K562 (cell line): Measurements from ENCODE around the gene TRIM27. TPM values are rescaled to one million over a fixed set of nuclear protein-coding genes. Genes with fewer than 3 reads are reported as not detected.

Experiments used
- ARID1B ChIP-seq: fragments of 450-650 bp; IDR thresholded peaks from 2 replicates; pipeline ENCODE4 v1.6.1; 2016; ENCODE audit warnings: antibody characterized with exemption, mild to moderate bottlenecking, inconsistent platforms
- BRD9 ChIP-seq: fragments of 450-650 bp; IDR thresholded peaks from 2 replicates; pipeline ENCODE4 v1.6.1; 2018; ENCODE audit warnings: low read depth; ENCODE audit not compliant: partially characterized antibody
- CBX8 ChIP-seq: fragments of 200-600 bp; sonication (generic); IDR thresholded peaks from 2 replicates; pipeline ENCODE4 v1.6.1; 2012; ENCODE audit warnings: borderline replicate concordance, mixed run types, low read depth, mild to moderate bottlenecking, moderate library complexity, mixed read lengths, low read length, control low read depth, inconsistent platforms; ENCODE audit not compliant: poor library complexity, severe bottlenecking; ENCODE audit errors: extremely low read depth
- CREB1 ChIP-seq, 2 experiments: sonication (generic) in 1 of 2; formaldehyde crosslinking in 1 of 2; IDR thresholded peaks; 2 replicates each; pipeline versions ENCODE4 v1.6.1 to v1.8.0; 2012 to 2022; ENCODE audit warnings: inconsistent platforms in 1 of 2, mild to moderate bottlenecking in 1 of 2, missing genetic modification reagents in 1 of 2, moderate library complexity in 1 of 2
- DACH1 ChIP-seq: fragments of 450-650 bp; IDR thresholded peaks from 2 replicates; pipeline ENCODE4 v1.6.1; 2018; ENCODE audit not compliant: partially characterized antibody
- ETV1 ChIP-seq: fragments of 450-650 bp; conservative IDR thresholded peaks from 2 replicates; pipeline ENCODE4 v1.6.1; 2016; ENCODE audit warnings: missing genetic modification characterization, control low read depth, low read depth, missing compliant biosample characterization
- ETV6 ChIP-seq, 3 experiments: fragments of 150-350 bp in 1 of 3; sonication (generic) in 1 of 3; formaldehyde crosslinking in 1 of 3; IDR thresholded peaks; 2 replicates each; pipeline versions ENCODE4 v1.6.1 to v1.8.0; 2014 to 2022; ENCODE audit warnings: borderline replicate concordance in 2 of 3, low read depth in 2 of 3, antibody characterized with exemption in 1 of 3, low read length in 1 of 3, mild to moderate bottlenecking in 1 of 3, missing genetic modification reagents in 1 of 3
- FOXM1 ChIP-seq, 2 experiments: fragments of 450-650 bp in 1 of 2; sonication (generic) in 1 of 2; formaldehyde crosslinking in 1 of 2; IDR thresholded peaks; 2 replicates each; pipeline versions ENCODE4 v1.6.1 to v1.9.0; 2017 to 2022; ENCODE audit warnings: low read depth in 2 of 2, mild to moderate bottlenecking in 2 of 2, missing genetic modification reagents in 1 of 2, moderate library complexity in 1 of 2
- HNRNPL ChIP-seq: fragments of 200-400 bp; formaldehyde crosslinking; IDR thresholded peaks from 2 replicates; pipeline ENCODE4 v1.6.1; 2017; ENCODE audit warnings: low read depth, mild to moderate bottlenecking, low read length
- MCM3 ChIP-seq: fragments of 450-650 bp; IDR thresholded peaks from 2 replicates; pipeline ENCODE4 v1.6.1; 2016
- NBN ChIP-seq: fragments of 450-650 bp; IDR thresholded peaks from 2 replicates; pipeline ENCODE4 v1.6.1; 2016; ENCODE audit warnings: low read depth, mild to moderate bottlenecking
- PCBP2 ChIP-seq: fragments of 200-400 bp; formaldehyde crosslinking; IDR thresholded peaks from 2 replicates; pipeline ENCODE4 v1.6.1; 2018; ENCODE audit warnings: low read length, low read depth, mild to moderate bottlenecking, moderate library complexity; ENCODE audit not compliant: poor library complexity, severe bottlenecking
- PRPF4 ChIP-seq: fragments of 200-400 bp; formaldehyde crosslinking; IDR thresholded peaks from one replicate; pipeline ENCODE4 v1.6.1; 2017; ENCODE audit warnings: low read length, low read depth, mild to moderate bottlenecking; ENCODE audit not compliant: insufficient read depth, poor library complexity, severe bottlenecking
- PTRF ChIP-seq: fragments of 450-650 bp; IDR thresholded peaks from 2 replicates; pipeline ENCODE4 v1.6.1; 2016; ENCODE audit warnings: mild to moderate bottlenecking, missing genetic modification characterization, missing compliant biosample characterization
- YBX1 ChIP-seq: fragments of 450-650 bp; IDR thresholded peaks from 2 replicates; pipeline ENCODE4 v1.7.1; 2016; ENCODE audit warnings: mild to moderate bottlenecking
- ZC3H8 ChIP-seq: fragments of 450-650 bp; IDR thresholded peaks from 2 replicates; pipeline ENCODE4 v1.6.1; 2017
- ZNF551 ChIP-seq: fragments of 250-450 bp; sonication (Bioruptor Pico); IDR thresholded peaks from 2 replicates; pipeline ENCODE4 v1.5.0; 2021; ENCODE audit warnings: mild to moderate bottlenecking, moderate library complexity
- polyA plus RNA-seq, 8 experiments: library from polyadenylated mRNA; depleted of rRNA in 4 of 8; stranded (reverse) in 5 of 8; unstranded in 3 of 8; fragments of >200 nt; fragmentation: Nextera tagmentation in 2 of 8; fragmentation: Illumina TruSeq in 1 of 8; extraction: Ambion mirVana in 2 of 8; extraction: Trizol in 1 of 8; gene quantifications; 2 replicates each; pipeline versions ENCODE4 v1.2.1 to v1.2.3, GENCODE V29; 2011 to 2014; ENCODE audit warnings: inconsistent platforms in 1 of 8, missing spikeins in 1 of 8
- total RNA-seq, 7 experiments: library from RNA; depleted of rRNA in 6 of 7; stranded (reverse); fragments of >200 nt in 6 of 7; fragmentation: Illumina TruSeq in 2 of 7; extraction: Trizol in 2 of 7; gene quantifications; 2 replicates each; pipeline versions ENCODE4 v1.2.1 to v1.2.3, GENCODE V29; 2011 to 2021; ENCODE audit warnings: low replicate concordance in 1 of 7
- TF ChIP-seq, protein P1 (sequence below): fragments of 250-450 bp; sonication (Bioruptor Pico); IDR thresholded peaks from 2 replicates; pipeline ENCODE4 v1.9.0; 2021; ENCODE audit warnings: mild to moderate bottlenecking
- TF ChIP-seq, protein P2 (sequence below): sonication (generic); formaldehyde crosslinking; IDR thresholded peaks from 2 replicates; pipeline ENCODE4 v1.8.1; 2023; ENCODE audit warnings: mild to moderate bottlenecking, missing genetic modification reagents
- TF ChIP-seq, protein P3 (sequence below): fragments of 250-450 bp; sonication (Bioruptor Pico); IDR thresholded peaks from 2 replicates; pipeline ENCODE4 v1.4.0; 2020; ENCODE audit warnings: borderline replicate concordance
- TF ChIP-seq, protein P4 (sequence below): fragments of 450-650 bp; IDR thresholded peaks from 2 replicates; pipeline ENCODE4 v1.6.1; 2016; ENCODE audit warnings: borderline replicate concordance

Gene TRIM27
- total and polyA plus RNA-seq, 9 of the 15 experiments (the other 6 are each of a cell fraction or from before 2014, with no cell fraction given): 37.7 to 235 (median 122) TPM

DNA sequence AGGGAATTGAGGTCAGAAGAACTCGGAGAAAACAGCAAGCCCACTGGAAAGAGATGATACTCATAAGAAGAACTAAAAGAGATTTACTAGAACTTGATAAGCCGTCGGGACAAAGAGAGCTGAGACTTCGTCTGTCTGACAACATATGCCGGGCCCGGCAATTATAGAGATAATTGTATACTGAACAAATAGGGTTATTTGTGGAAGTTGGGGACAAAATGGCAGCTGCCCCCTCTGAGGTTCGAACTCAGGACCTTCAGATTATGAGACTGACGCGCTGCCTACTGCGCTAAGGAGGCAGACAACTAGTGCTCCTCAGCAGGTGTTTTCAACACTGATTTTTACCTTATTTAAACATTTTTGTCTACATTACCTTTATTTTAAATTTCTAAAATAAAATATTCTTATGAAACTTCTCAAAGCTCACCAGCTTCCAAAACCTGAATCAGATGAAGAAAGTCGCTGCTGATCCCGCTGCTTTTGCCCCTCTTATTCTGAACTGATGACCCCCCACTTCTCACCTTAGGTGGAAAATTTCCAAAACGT lies 29.3 kb upstream of the TRIM27 start (continued):
- TF ChIP-seq ETV6 (IDR thresholded peaks at IDR 0.05; ENCODE audit: borderline replicate concordance in 1 of 2, low read depth in 2 of 2, low read length in 1 of 2): no peak
- TF ChIP-seq ETV6 (CRISPR knock-in tag; IDR thresholded peaks at IDR 0.05; ENCODE audit: borderline replicate concordance): no peak
- no peak for TF ChIP-seq DACH1
- TF ChIP-seq MCM3: no peak
- no peak for TF ChIP-seq PCBP2
- TF ChIP-seq, protein P1, sequence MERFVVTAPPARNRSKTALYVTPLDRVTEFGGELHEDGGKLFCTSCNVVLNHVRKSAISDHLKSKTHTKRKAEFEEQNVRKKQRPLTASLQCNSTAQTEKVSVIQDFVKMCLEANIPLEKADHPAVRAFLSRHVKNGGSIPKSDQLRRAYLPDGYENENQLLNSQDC (CRISPR knock-in tag): 0 out of 2 replicates have a peak, but pooled peaks have one; percentile 36
- TF ChIP-seq ZNF551 (CRISPR knock-in tag): no peak
- TF ChIP-seq ETV1: no peak
- no peak for TF ChIP-seq PTRF (tag)
- TF ChIP-seq ZC3H8: no peak
- TF ChIP-seq, protein P2, sequence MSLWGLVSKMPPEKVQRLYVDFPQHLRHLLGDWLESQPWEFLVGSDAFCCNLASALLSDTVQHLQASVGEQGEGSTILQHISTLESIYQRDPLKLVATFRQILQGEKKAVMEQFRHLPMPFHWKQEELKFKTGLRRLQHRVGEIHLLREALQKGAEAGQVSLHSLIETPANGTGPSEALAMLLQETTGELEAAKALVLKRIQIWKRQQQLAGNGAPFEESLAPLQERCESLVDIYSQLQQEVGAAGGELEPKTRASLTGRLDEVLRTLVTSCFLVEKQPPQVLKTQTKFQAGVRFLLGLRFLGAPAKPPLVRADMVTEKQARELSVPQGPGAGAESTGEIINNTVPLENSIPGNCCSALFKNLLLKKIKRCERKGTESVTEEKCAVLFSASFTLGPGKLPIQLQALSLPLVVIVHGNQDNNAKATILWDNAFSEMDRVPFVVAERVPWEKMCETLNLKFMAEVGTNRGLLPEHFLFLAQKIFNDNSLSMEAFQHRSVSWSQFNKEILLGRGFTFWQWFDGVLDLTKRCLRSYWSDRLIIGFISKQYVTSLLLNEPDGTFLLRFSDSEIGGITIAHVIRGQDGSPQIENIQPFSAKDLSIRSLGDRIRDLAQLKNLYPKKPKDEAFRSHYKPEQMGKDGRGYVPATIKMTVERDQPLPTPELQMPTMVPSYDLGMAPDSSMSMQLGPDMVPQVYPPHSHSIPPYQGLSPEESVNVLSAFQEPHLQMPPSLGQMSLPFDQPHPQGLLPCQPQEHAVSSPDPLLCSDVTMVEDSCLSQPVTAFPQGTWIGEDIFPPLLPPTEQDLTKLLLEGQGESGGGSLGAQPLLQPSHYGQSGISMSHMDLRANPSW (CRISPR knock-in tag): no peak
- no peak; the same call in none of the 2 replicates for TF ChIP-seq NBN
- peak; percentile 7; the same call in 1 of the 2 replicates for TF ChIP-seq FOXM1 (IDR thresholded peaks at IDR 0.05; ENCODE audit: low read depth)
- no peak for TF ChIP-seq FOXM1 (CRISPR knock-in tag; IDR thresholded peaks at IDR 0.05; ENCODE audit: low read depth)
- no peak for TF ChIP-seq ARID1B
- no peak for TF ChIP-seq PRPF4
- TF ChIP-seq CREB1 (IDR thresholded peaks at IDR 0.05): no peak
- no peak for TF ChIP-seq CREB1 (CRISPR knock-in tag; IDR thresholded peaks at IDR 0.05)
- peak; percentile 97 for TF ChIP-seq BRD9
- no peak for TF ChIP-seq YBX1
- TF ChIP-seq, protein P3, sequence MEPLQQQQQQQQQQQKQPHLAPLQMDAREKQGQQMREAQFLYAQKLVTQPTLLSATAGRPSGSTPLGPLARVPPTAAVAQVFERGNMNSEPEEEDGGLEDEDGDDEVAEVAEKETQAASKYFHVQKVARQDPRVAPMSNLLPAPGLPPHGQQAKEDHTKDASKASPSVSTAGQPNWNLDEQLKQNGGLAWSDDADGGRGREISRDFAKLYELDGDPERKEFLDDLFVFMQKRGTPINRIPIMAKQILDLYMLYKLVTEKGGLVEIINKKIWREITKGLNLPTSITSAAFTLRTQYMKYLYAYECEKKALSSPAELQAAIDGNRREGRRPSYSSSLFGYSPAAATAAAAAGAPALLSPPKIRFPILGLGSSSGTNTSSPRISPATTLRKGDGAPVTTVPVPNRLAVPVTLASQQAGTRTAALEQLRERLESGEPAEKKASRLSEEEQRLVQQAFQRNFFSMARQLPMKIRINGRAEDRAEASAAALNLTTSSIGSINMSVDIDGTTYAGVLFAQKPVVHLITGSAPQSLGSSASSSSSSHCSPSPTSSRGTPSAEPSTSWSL: no peak
- TF ChIP-seq HNRNPL: no peak
- no peak for TF ChIP-seq CBX8
- TF ChIP-seq, protein P4, sequence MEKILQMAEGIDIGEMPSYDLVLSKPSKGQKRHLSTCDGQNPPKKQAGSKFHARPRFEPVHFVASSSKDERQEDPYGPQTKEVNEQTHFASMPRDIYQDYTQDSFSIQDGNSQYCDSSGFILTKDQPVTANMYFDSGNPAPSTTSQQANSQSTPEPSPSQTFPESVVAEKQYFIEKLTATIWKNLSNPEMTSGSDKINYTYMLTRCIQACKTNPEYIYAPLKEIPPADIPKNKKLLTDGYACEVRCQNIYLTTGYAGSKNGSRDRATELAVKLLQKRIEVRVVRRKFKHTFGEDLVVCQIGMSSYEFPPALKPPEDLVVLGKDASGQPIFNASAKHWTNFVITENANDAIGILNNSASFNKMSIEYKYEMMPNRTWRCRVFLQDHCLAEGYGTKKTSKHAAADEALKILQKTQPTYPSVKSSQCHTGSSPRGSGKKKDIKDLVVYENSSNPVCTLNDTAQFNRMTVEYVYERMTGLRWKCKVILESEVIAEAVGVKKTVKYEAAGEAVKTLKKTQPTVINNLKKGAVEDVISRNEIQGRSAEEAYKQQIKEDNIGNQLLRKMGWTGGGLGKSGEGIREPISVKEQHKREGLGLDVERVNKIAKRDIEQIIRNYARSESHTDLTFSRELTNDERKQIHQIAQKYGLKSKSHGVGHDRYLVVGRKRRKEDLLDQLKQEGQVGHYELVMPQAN: 0 out of 2 replicates have a peak, but pooled peaks have one; percentile 2
